OCI-LY3 (cell line): ENCODE results near the gene ALOXE3.
"Not testable (repeated sequence)": the region's sequence is repeated elsewhere in the genome, so short reads cannot be mapped to it uniquely, and the experiment has no call there.

Source experiments
- H2AFZ ChIP-seq: fragments of 200-600, 300-600 bp; shearing (Covaris generic); 2 replicates; pipeline ENCODE4 v1.6.0; 2014; ENCODE audit warnings: antibody characterized with exemption, low read depth, low read length
- H3K27ac ChIP-seq: fragments of 200-600, 300-600 bp; sonication (generic); 2 replicates; pipeline ENCODE4 v1.5.1; 2014; ENCODE audit warnings: mild to moderate bottlenecking, low read length, moderate library complexity, mixed read lengths
- H3K27me3 ChIP-seq: fragments of 200-600, 300-600 bp; sonication (generic); 2 replicates; pipeline ENCODE4 v1.6.1; 2014; ENCODE audit warnings: low read depth, low read length, mixed read lengths
- H3K36me3 ChIP-seq: fragments of 200-600, 300-600 bp; sonication (generic); replicated peaks from 2 replicates; pipeline ENCODE3; 2014; ENCODE audit warnings: low read depth, low read length, mixed read lengths
- H3K4me1 ChIP-seq: fragments of 300-600, 200-600 bp; sonication (generic); 2 replicates; pipeline ENCODE4 v1.6.1; 2014; ENCODE audit warnings: low read length, mixed read lengths
- H3K4me2 ChIP-seq: fragments of 200-600, 300-600 bp; sonication (generic); 2 replicates; pipeline ENCODE4 v1.6.1; 2014; ENCODE audit warnings: low read length, mixed read lengths
- H3K4me3 ChIP-seq: fragments of 300-600, 200-600 bp; sonication (generic); 2 replicates; pipeline ENCODE4 v1.5.1; 2014; ENCODE audit warnings: antibody characterized with exemption, mild to moderate bottlenecking, low read length, moderate library complexity
- H3K79me2 ChIP-seq: fragments of 300-600, 200-600 bp; shearing (Covaris generic); 2 replicates; pipeline ENCODE4 v1.6.1; 2014; ENCODE audit warnings: mild to moderate bottlenecking, low read length, mixed read lengths
- H3K9ac ChIP-seq: fragments of 300-600, 200-600 bp; shearing (Covaris generic); 2 replicates; pipeline ENCODE4 v1.6.0; 2014; ENCODE audit warnings: mild to moderate bottlenecking, low read length, moderate library complexity
- H3K9me3 ChIP-seq: fragments of 200-600, 300-600 bp; shearing (Covaris generic); 2 replicates; pipeline ENCODE4 v1.6.1; 2014; ENCODE audit warnings: low read length, mixed read lengths; ENCODE audit not compliant: insufficient read depth
- H4K20me1 ChIP-seq: fragments of 200-600, 300-600 bp; sonication (generic); 2 replicates; pipeline ENCODE4 v1.6.1; 2016; ENCODE audit warnings: low read length, mixed read lengths; ENCODE audit not compliant: insufficient read depth
- CTCF ChIP-seq: fragments of 200-600, 300-600 bp; sonication (generic); IDR thresholded peaks from 2 replicates; pipeline ENCODE4 v1.5.1; 2014; ENCODE audit warnings: antibody characterized with exemption, low read length, low read depth
- EZH2phosphoT487 ChIP-seq: fragments of 200-600 bp; shearing (Covaris generic); IDR thresholded peaks from 2 replicates; pipeline ENCODE4 v1.6.1; 2018; ENCODE audit warnings: antibody characterized with exemption, mixed run types, low read depth

The ALOXE3 gene

GRCh38 chr17:8109661-8110455, 8.5 kb downstream of the ALOXE3 start:
- TF ChIP-seq EZH2phosphoT487 (no peak), CTCF (peak; percentile 78)
- peak overlapping the region; percentile 92 for H3K4me3 ChIP-seq
- no peaks in the 10 kb centered on the region for H3K9me3 ChIP-seq
- H3K4me2 ChIP-seq: peak overlapping the region; percentile 100
- H4K20me1 ChIP-seq: no peaks in the 10 kb centered on the region
- H3K36me3 ChIP-seq: no peaks in the 10 kb centered on the region
- peaks cover 17% of the 10 kb centered on the region for H3K27me3 ChIP-seq
- H3K27ac ChIP-seq: no peak overlapping the region
- H3K79me2 ChIP-seq: no peaks in the 10 kb centered on the region
- H3K9ac ChIP-seq: peak overlapping the region; percentile 36; the same call in 1 of the 2 replicates
- peak overlapping the region; percentile 97 for H2AFZ ChIP-seq
- H3K4me1 ChIP-seq: no peaks in the 10 kb centered on the region

GRCh38 chr17:8108972-8109660, 9.2 kb downstream of the ALOXE3 start:
- Histone ChIP-seq H3K36me3 (no peaks in the 10 kb centered on the region), H3K27me3 (peaks cover 13% of the 10 kb centered on the region), H4K20me1 (no peaks in the 10 kb centered on the region), H2AFZ (no peak overlapping the region), H3K4me2 (peak overlapping the region; percentile 100), H3K79me2 (no peaks in the 10 kb centered on the region), H3K9ac (no peak overlapping the region), H3K27ac (no peak overlapping the region), H3K4me3 (peak overlapping the region; percentile 92; the same call in 1 of the 2 replicates), H3K9me3 (no peaks in the 10 kb centered on the region), H3K4me1 (no peaks in the 10 kb centered on the region)
- no peak for TF ChIP-seq CTCF
- TF ChIP-seq EZH2phosphoT487: no peak

GRCh38 chr17:8106980-8107379, 11.3 kb downstream of the ALOXE3 start:
- not testable (repeated sequence) for H3K9ac ChIP-seq, H3K4me1 ChIP-seq, H3K27me3 ChIP-seq, H3K79me2 ChIP-seq, H3K36me3 ChIP-seq, H4K20me1 ChIP-seq, H3K27ac ChIP-seq, H2AFZ ChIP-seq, H3K9me3 ChIP-seq, H3K4me3 ChIP-seq, H3K4me2 ChIP-seq

GRCh38 chr17:8105957-8106398, 12.3 kb downstream of the ALOXE3 start:
- H3K27me3 ChIP-seq: no peaks in the 10 kb centered on the region

More at GRCh38 chr17:8105957-8106398, 12.3 kb downstream of the ALOXE3 start:
- Histone ChIP-seq H3K36me3 (no peaks in the 10 kb centered on the region), H3K9ac (no peak overlapping the region), H3K4me2 (no peak overlapping the region), H3K79me2 (no peaks in the 10 kb centered on the region), H4K20me1 (no peaks in the 10 kb centered on the region), H3K4me1 (no peaks in the 10 kb centered on the region), H3K9me3 (no peaks in the 10 kb centered on the region), H2AFZ (no peak overlapping the region), H3K27ac (no peak overlapping the region), H3K4me3 (no peak overlapping the region)
- TF ChIP-seq EZH2phosphoT487 (no peak), CTCF (no peak)
